Body of pancreas (tissue), 4 donors: ENCODE results near the gene IQCN.

Experiments used
- POLR2A ChIP-seq, 3 donors: fragments of 450-650 bp; IDR thresholded peaks; one replicate each; pipeline ENCODE4 v1.6.1; 2016; ENCODE audit warnings: antibody characterized with exemption in 3 of 3, mild to moderate bottlenecking in 2 of 3
- TF ChIP-seq, protein P1 (sequence below), 7 experiments: fragments of 450-650 bp in 4 of 7; fragments of 200-600 bp in 3 of 7; sonication (generic) in 3 of 7; IDR thresholded peaks; one replicate each; pipeline ENCODE4 v1.5.1; 2016 to 2019; ENCODE audit warnings: antibody characterized with exemption in 7 of 7

DNA sequence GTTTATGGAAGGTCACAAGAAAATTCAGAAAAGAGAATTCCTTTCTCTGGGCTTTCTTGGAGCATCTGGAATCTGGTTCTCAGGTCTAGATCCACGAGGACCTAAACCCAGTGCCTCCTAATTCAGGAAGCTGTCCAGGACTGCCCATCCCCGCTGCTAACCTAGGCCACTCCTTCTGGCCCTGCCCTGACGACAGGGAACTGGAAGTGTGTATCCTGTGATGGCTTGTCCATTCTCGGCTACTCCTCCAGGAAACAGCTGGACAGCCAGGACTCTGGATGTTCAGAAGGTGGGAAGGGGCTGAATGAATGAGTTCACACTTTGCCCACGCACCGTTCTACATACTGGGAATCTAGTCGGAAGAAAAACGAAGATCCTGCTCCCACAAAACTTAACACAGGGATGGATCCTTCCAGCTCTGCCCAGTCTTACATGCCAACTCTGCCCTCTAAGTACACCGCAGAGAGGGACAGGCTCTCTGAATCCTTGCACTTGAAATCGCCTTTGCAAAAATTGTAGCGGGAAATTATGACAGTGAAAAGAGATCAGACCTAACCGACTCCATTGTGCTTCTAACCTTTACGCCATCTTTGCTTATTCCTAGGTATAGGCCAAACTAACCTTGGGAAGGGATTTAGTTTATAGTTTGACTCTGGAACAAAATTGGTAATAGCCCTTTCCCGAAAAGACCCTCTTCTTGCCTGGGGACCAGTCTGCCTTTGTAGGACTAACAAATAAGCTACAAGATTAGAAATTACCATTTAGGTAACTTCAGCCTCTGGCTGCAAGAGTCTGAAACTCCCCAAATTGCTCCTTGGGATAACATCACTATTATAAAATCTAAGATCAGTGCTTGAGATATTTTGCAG, 46.8 kb upstream of the IQCN start:
- no peak for TF ChIP-seq POLR2A (IDR thresholded peaks at IDR 0.05)
- TF ChIP-seq, protein P1, sequence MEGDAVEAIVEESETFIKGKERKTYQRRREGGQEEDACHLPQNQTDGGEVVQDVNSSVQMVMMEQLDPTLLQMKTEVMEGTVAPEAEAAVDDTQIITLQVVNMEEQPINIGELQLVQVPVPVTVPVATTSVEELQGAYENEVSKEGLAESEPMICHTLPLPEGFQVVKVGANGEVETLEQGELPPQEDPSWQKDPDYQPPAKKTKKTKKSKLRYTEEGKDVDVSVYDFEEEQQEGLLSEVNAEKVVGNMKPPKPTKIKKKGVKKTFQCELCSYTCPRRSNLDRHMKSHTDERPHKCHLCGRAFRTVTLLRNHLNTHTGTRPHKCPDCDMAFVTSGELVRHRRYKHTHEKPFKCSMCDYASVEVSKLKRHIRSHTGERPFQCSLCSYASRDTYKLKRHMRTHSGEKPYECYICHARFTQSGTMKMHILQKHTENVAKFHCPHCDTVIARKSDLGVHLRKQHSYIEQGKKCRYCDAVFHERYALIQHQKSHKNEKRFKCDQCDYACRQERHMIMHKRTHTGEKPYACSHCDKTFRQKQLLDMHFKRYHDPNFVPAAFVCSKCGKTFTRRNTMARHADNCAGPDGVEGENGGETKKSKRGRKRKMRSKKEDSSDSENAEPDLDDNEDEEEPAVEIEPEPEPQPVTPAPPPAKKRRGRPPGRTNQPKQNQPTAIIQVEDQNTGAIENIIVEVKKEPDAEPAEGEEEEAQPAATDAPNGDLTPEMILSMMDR (IDR thresholded peaks at IDR 0.05), result no peak
